Mesenteric fat pad (tissue), 1 donor: Measurements from ENCODE around the gene RIC8B. TPM values are rescaled to one million over a fixed set of nuclear protein-coding genes. Genes with fewer than 3 reads are reported as not detected.

Source experiments
- DNase-seq: peaks from one replicate; pipeline ENCODE4 v3.0.0-alpha.2; 2020; ENCODE audit warnings: low spot score
- total RNA-seq: library from RNA; stranded (reverse); fragmentation: NEBNext Ultra II Directional; extraction: Animal tissue kit (Norgen Biotek cat#: 25700); gene quantifications from one replicate; pipeline ENCODE4 v1.2.1, GENCODE V29; 2021
- donor health status: DM: yes; HTN: yes; CAD: no.

Gene RIC8B
- total RNA-seq, 1 donor from 2014 or later, result 23.3 TPM

DNA sequence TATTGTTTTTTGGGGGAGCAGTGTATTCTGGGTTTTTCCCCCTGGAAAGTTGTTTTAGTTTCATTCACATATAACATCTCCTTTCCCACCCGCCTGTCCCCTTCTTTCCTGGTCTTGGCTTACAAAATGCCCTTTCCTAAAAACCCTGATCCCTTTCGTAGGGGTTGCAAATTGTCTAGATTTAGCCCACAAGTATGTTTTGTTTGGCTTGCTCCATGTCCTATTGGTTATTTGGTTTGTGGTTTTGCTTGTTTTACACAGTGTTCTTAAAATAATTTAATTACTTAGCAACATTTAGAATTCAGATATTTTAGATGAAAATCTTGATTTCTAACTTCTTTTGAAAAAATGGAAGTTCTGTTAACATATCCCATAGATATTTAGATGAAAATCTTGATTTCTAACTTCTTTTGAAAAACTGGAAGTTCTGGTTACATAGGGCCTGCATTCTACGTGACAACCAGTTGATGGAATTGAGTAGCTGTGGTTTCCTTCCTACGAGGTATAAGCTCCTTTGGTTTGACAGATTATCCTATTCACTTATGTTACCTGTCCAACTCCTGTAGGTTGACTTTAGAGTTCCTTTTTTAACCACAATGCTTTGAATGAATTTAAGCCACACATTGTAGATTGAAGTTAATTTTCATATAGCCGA is 92.1 kb downstream of the RIC8B start:
- DNase-seq, result no peak

- no peak for DNase-seq
Observed at GRCh38 chr12:106867651-106868050, 93.2 kb downstream of the RIC8B start.

- DNase-seq, result no peak
Observed at GRCh38 chr12:106868982-106869700, 94.7 kb downstream of the RIC8B start.

DNA sequence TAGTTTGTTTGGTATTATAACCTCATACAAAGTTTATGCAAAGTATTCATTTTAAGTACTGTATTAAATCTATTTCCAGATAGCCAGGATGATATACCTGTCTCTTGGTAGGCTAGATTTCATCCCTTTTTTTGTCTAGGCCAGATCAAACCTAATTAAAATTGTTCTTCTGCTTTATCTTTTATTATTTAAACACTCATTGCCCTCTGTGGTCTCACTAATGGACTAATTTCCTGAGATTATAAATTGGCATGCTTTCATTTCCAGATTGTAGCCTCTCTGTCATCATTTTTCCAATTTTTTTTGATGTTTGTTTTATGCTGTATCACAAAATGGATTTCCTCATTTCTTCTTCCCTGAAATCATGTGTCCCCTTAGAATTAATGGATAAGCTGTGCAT is 95.6 kb downstream of the RIC8B start:
- no peak for DNase-seq

DNA sequence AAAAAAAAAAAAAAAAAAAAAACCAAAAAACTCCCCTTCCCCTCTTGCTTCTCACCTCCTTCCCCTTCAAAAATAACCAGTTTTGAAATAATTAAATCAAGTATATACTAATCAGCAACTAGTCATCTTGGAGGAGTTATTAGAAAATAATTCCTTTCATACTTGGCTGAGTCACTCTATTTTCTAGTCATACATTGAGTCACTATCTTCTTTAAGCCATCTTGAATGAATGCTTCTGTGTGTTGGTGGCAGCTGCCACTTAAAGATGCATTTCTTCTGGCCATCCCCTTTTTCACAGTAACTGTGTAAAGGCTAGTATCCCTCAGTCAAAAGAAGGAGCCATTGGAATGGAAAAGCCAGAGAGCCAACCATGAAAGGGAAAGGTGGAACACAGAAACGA is 97.0 kb downstream of the RIC8B start:
- DNase-seq, result no peak

- no peak for DNase-seq
Observed at GRCh38 chr12:106873983-106874382, 99.5 kb downstream of the RIC8B start.

DNA sequence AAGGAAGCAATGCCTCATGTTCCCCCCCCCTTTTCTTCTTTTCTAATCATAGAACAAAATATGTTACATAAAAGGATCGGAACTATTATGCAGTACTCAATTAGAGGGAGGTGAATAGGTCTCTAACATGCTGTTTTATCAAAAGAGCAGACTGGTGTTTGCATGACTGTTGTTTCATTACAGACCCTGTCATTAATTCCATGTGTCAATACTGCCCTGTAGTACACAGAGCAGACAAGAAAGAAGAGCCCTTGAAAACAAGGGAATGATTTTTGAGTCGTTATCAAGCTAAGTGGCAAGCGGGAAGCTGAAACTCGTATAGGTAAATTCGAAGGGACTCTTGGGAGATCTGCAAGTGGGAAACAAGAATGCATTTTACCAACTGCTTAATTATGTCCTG is 104.3 kb downstream of the RIC8B start:
- no peak for DNase-seq

DNA sequence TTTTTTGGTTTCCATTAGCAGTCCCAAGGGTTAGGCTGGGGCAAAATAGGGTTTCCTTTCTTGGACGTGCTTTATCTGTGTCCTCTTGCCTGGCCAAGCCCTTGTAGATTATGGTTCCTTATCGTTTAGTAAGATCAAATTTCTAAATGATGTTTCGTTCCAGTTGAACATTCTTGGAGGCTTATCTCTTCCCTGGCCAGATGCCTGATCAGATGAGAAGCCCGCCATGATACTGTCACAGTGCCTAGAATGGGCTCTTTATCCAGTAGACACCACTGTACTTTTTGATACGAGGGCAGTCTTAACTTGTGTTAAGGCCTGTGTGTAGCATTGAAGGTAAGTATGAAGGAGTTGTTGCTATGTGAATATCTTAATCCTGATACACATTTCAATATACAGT is 105.1 kb downstream of the RIC8B start:
- DNase-seq, result no peak

GRCh38 chr12:106883426-106883825 is 108.9 kb downstream of the RIC8B start:
- DNase-seq, result no peak

GRCh38 chr12:106885026-106885425 is 110.5 kb downstream of the RIC8B start:
- no peak for DNase-seq

- DNase-seq, result no peak
Observed at GRCh38 chr12:106885541-106886249, 111.2 kb downstream of the RIC8B start.

GRCh38 chr12:106886932-106887331 is 112.5 kb downstream of the RIC8B start:
- no peak for DNase-seq

DNA sequence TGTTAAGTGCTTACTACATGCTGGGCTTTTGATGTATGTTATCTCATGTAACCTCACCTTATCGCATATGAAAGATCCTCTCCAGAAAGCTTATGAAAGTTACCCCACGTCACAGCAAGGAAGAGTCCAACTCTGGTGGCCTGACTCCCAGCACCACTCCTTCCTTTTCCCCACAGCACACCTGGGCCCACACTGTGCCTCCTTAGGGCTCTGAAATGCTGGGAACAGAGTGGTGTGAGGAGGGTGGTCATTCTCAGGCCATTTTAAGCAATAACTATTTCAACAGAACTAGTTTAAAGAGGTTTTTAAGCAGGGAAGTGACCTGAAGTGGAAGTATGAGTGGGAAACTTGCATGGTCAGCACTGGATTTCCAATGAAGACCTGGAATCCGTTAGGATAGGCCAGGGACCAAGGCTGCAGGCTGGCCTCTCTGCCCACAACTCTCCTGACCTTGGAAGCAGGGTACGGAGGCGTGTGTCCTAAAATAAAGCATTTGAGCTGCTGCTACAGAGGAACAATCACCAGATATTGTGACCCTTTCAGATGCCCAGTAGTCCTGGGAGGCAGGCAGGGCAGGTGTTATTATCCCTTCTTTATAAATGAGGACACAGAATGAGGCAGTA is 114.0 kb downstream of the RIC8B start:
- DNase-seq, result no peak

- DNase-seq, result no peak
Observed at GRCh38 chr12:106889326-106889725, 114.8 kb downstream of the RIC8B start.

- no peak for DNase-seq
Observed at GRCh38 chr12:106889950-106890626, 115.6 kb downstream of the RIC8B start.

DNA sequence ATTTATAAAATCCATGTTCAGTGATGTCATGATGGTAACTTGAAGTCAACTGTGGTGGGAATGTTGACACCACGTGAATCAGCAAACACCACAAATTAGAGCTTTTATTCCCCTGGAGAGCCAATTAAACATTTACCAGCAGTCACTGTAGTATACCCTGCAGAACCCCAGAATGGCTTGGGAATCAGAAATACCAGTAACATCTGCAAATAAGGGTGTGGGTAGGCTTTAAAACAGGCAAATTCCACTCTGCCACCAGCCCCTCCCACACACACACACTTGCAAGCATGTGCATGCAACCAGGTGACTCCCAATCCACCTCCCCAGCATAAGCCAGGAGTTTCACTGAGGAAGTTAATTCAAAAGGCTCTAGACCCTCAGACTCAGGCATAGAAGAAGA is 117.6 kb downstream of the RIC8B start:
- DNase-seq, result no peak

DNA sequence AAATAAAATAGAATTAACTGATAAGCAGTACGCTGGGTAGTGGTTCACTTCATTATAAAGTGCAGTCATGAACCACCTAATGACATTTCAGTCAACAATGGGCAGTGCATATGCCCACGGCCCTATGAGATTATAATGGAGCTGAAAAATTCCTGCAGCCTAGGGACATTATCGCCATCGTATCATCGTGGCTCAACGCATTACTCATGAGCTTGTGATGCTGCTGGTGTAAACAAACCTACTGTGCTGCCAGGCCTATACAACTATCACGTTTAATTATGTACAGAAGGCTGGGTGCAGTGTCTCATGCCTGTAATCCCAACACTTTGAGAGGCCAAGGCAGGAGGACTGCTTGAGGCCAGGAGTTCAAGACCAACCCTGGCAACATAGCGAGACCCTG is 119.0 kb downstream of the RIC8B start:
- DNase-seq, result no peak

DNA sequence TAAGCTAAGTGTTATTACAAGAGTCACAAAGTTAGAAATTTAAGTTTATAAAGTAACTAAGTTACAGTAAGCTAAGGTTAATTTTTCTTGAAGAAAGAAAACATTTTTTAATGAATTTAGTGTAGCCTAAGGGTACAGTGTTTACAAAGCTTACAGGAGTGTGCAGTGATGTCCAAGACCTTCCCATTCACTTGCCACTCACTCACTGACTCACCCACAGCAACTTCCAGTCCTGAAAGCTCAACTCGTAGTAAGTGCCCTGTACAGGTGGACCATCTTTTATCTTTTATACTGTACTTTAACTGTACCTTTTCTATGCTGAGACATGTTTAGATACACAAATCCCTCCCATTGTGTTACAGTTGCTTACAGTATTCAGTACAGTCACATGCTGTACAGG is 120.3 kb downstream of the RIC8B start:
- no peak for DNase-seq

DNA sequence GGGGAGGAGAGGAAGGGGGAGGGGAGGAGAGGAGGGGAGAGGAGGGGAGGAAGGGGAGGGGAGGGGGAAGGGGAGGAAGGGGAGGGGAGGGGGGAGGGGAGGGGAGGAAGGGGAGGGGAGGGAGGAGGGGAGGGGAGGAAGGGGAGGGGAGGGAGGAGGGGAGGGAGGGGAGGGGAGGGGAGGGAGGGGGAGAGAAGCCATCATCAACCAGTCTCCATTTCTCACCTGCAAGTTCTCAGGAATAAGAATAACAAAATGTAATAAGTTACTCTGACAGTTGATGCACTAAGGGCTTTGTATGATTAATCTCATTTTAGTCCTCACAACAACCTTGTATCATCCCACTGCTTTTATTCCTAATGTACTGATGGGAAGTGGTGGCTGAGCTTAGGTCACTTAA is 122.1 kb downstream of the RIC8B start:
- no peak for DNase-seq

- DNase-seq, result no peak
Observed at GRCh38 chr12:106897082-106897481, 122.6 kb downstream of the RIC8B start.
